Measurements from ENCODE around the gene OLAH. TPM values are rescaled to one million over a fixed set of nuclear protein-coding genes. Genes with fewer than 3 reads are reported as not detected.

Gene OLAH
- total and polyA plus RNA-seq, 4 donors: 0.25 to 0.42 TPM; not detected in 2

DNA sequence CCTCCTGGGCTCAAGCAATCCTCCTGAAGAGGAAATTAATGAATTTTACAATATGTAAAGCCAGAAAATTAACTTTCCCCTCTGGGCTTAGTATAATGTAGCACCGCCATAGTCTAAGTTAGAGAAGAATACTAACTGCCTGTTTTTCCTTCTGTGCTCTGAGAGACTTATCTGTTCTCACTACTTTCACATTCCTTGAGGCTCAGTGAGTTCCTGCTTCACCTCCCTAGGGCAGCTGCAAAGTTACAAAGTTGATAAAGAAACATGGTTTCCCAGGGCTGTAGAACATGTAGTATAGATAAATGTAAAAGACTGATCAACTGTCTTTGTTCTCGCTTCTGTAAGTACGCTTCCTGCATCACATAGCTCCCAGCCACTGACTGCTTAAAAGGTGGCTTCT is 16.0 kb upstream of the OLAH start:
- Histone ChIP-seq H3K36me3 (ENCODE audit: control insufficient read depth in 4 of 4, insufficient read depth in 3 of 4, low read depth in 1 of 4, low read length in 3 of 4) (no peaks in the 10 kb centered on the region), H3K4me1 (ENCODE audit: control insufficient read depth in 4 of 4, insufficient read depth in 4 of 4, low read length in 3 of 4) (no peaks in the 10 kb centered on the region), H3K27ac (ENCODE audit: low read depth in 1 of 2, low read length in 2 of 2) (no peak overlapping the region), H3K27me3 (ENCODE audit: control insufficient read depth in 4 of 4, insufficient read depth in 4 of 4, low read length in 3 of 4) (no peaks in the 10 kb centered on the region), H3K9me3 (ENCODE audit: control insufficient read depth in 4 of 4, low read length in 3 of 4) (no peaks in the 10 kb centered on the region), H3K4me3 (ENCODE audit: low read depth in 1 of 3, low read length in 3 of 3) (no peak overlapping the region), H3K9ac (ENCODE audit: low read depth in 1 of 2, low read length in 2 of 2) (no peak overlapping the region)
- no peak for DNase-seq (ENCODE audit: low spot score)
- 87% methylated on average over 3 of the region's 3 CpGs for WGBS
- TF ChIP-seq RAD21 (IDR thresholded peaks at IDR 0.05) (no peak), HNF4G (IDR thresholded peaks at IDR 0.05) (no peak), SP1 (IDR thresholded peaks at IDR 0.05) (no peak), JUND (IDR thresholded peaks at IDR 0.05) (no peak), FOXA1 (IDR thresholded peaks at IDR 0.05) (no peak), RXRA (IDR thresholded peaks at IDR 0.05) (no peak), GABPA (IDR thresholded peaks at IDR 0.05 in 1 of 2, conservative IDR thresholded peaks at IDR 0.05 in 1 of 2) (no peak)
- TF ChIP-seq, protein P1, sequence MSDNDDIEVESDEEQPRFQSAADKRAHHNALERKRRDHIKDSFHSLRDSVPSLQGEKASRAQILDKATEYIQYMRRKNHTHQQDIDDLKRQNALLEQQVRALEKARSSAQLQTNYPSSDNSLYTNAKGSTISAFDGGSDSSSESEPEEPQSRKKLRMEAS (IDR thresholded peaks at IDR 0.05): no peak
- TF ChIP-seq, protein P2, sequence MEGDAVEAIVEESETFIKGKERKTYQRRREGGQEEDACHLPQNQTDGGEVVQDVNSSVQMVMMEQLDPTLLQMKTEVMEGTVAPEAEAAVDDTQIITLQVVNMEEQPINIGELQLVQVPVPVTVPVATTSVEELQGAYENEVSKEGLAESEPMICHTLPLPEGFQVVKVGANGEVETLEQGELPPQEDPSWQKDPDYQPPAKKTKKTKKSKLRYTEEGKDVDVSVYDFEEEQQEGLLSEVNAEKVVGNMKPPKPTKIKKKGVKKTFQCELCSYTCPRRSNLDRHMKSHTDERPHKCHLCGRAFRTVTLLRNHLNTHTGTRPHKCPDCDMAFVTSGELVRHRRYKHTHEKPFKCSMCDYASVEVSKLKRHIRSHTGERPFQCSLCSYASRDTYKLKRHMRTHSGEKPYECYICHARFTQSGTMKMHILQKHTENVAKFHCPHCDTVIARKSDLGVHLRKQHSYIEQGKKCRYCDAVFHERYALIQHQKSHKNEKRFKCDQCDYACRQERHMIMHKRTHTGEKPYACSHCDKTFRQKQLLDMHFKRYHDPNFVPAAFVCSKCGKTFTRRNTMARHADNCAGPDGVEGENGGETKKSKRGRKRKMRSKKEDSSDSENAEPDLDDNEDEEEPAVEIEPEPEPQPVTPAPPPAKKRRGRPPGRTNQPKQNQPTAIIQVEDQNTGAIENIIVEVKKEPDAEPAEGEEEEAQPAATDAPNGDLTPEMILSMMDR (IDR thresholded peaks at IDR 0.05; ENCODE audit: low read depth, low read length, missing input control): no peak
- TF ChIP-seq, protein P3, sequence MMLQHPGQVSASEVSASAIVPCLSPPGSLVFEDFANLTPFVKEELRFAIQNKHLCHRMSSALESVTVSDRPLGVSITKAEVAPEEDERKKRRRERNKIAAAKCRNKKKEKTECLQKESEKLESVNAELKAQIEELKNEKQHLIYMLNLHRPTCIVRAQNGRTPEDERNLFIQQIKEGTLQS (IDR thresholded peaks at IDR 0.05): no peak
- TF ChIP-seq, protein P4, sequence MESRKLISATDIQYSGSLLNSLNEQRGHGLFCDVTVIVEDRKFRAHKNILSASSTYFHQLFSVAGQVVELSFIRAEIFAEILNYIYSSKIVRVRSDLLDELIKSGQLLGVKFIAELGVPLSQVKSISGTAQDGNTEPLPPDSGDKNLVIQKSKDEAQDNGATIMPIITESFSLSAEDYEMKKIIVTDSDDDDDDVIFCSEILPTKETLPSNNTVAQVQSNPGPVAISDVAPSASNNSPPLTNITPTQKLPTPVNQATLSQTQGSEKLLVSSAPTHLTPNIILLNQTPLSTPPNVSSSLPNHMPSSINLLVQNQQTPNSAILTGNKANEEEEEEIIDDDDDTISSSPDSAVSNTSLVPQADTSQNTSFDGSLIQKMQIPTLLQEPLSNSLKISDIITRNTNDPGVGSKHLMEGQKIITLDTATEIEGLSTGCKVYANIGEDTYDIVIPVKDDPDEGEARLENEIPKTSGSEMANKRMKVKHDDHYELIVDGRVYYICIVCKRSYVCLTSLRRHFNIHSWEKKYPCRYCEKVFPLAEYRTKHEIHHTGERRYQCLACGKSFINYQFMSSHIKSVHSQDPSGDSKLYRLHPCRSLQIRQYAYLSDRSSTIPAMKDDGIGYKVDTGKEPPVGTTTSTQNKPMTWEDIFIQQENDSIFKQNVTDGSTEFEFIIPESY (IDR thresholded peaks at IDR 0.05): no peak

DNA sequence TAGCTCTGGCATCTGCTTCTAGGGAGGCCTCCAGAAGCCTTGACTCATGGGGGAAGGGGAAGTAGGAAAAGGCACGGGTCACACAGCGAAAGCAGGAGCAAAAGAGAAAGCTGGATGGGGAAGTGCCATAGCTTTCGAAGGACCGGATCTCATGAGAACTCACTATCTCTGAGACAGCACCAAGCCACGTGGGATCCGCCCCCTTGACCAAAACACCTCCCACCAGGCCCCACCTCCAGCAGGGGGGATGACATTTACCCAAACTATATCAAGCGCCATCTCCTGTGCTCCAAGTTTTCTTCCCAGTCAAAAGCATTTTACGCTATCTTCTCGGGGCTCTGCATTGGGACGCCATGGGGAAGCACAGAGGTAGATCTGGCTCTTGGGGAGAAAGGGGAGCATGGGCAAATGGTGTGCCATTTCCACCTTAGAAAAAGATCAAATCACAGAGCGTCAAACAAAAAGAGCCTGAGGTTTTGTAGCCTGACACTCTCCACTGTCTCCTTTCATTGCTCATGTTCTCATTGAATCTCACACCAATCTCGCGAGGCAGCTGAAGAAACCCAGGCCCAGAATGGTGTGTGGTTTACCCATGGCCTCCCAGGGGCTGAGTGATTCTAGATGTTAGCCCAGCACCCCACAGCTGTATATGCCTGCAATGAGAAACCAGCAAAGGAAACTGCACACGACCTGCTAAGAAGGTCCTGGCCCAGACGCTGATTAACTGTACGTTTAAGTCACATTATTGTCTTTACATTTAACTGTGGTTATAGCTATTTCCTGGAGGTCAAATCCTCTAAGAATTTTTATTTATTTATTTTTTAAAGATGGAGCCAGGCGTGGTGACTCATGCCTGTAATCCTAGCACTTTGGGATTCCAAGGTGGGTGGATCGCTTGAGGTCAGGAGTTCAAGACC is 8.1 kb upstream of the OLAH start:
- no peak overlapping the region for H3K4me3 ChIP-seq (ENCODE audit: low read depth in 1 of 3, low read length in 3 of 3)
- no peaks in the 10 kb centered on the region for H3K27me3 ChIP-seq (ENCODE audit: control insufficient read depth in 4 of 4, insufficient read depth in 4 of 4, low read length in 3 of 4)
- WGBS: 72% methylated on average over 18 of the region's 18 CpGs
- H3K36me3 ChIP-seq (ENCODE audit: control insufficient read depth in 4 of 4, insufficient read depth in 3 of 4, low read depth in 1 of 4, low read length in 3 of 4): no peaks in the 10 kb centered on the region
- no peak overlapping the region for H3K9ac ChIP-seq (ENCODE audit: low read depth in 1 of 2, low read length in 2 of 2)
- TF ChIP-seq NR2F2 (IDR thresholded peaks at IDR 0.05) (no peak), TAF1 (conservative IDR thresholded peaks at IDR 0.05) (no peak), RXRA (IDR thresholded peaks at IDR 0.05) (no peak), FOXA1 (IDR thresholded peaks at IDR 0.05) (no peak), JUND (IDR thresholded peaks at IDR 0.05) (no peak), GABPA (IDR thresholded peaks at IDR 0.05 in 1 of 2, conservative IDR thresholded peaks at IDR 0.05 in 1 of 2) (no peak)
- TF ChIP-seq, protein P3 (IDR thresholded peaks at IDR 0.05): no peak
- TF ChIP-seq, protein P2 (IDR thresholded peaks at IDR 0.05; ENCODE audit: low read depth, low read length, missing input control): no peak
- H3K4me1 ChIP-seq (ENCODE audit: control insufficient read depth in 4 of 4, insufficient read depth in 4 of 4, low read length in 3 of 4): no peaks in the 10 kb centered on the region
- H3K27ac ChIP-seq (ENCODE audit: low read depth in 1 of 2, low read length in 2 of 2): no peak overlapping the region
- H3K9me3 ChIP-seq (ENCODE audit: control insufficient read depth in 4 of 4, low read length in 3 of 4): no peaks in the 10 kb centered on the region
- DNase-seq (ENCODE audit: low spot score): no peak
